GM12801 (cell line): ENCODE results near the gene FOXP1.

Experiments used
- CTCF ChIP-seq: IDR thresholded peaks from one replicate; pipeline ENCODE4 v1.5.1; 2011; ENCODE audit warnings: control low read depth; ENCODE audit not compliant: insufficient read length; ENCODE audit errors: extremely low read depth

Gene FOXP1

GRCh38 chr3:71144525-71145253, 438.8 kb downstream of the FOXP1 start:
- TF ChIP-seq CTCF, result no peak

GRCh38 chr3:71143493-71143892, 440.0 kb downstream of the FOXP1 start:
- no peak for TF ChIP-seq CTCF

GRCh38 chr3:71142441-71143161, 440.9 kb downstream of the FOXP1 start:
- TF ChIP-seq CTCF, result no peak

- TF ChIP-seq CTCF, result no peak
These were observed 443.1 kb downstream of the FOXP1 start for GRCh38 chr3:71140477-71140876.

- no peak for TF ChIP-seq CTCF
These were observed 444.0 kb downstream of the FOXP1 start for GRCh38 chr3:71139496-71139895.

- TF ChIP-seq CTCF, result no peak
These were observed 445.1 kb downstream of the FOXP1 start for GRCh38 chr3:71138410-71138809.

- TF ChIP-seq CTCF, result no peak
These were observed 447.3 kb downstream of the FOXP1 start for GRCh38 chr3:71136276-71136675.
